Omental fat pad (tissue), 4 donors: ENCODE results near the gene ELMO2. TPM values are rescaled to one million over a fixed set of nuclear protein-coding genes. Genes with fewer than 3 reads are reported as not detected.

Source experiments
- ATAC-seq: fragments of 150-250 bp; one replicate; pipeline ENCODE4 v1.9.1; 2016; ENCODE audit warnings: mild to moderate bottlenecking, moderate library complexity; ENCODE audit not compliant: low FRiP score
- DNase-seq: peaks from one replicate; pipeline ENCODE4 v3.0.0-alpha.2; 2019; ENCODE audit warnings: low spot score
- CTCF ChIP-seq, 3 donors: fragments of 450-650 bp; IDR thresholded peaks; one replicate each; pipeline ENCODE4 v1.5.1; 2016 to 2017; ENCODE audit warnings: antibody characterized with exemption in 3 of 3, mild to moderate bottlenecking in 3 of 3, moderate library complexity in 2 of 3
- total RNA-seq, 4 donors: library from RNA; depleted of rRNA; stranded (reverse); fragments of >200 nt; gene quantifications; one replicate each; pipeline ENCODE4 v1.1.0, GENCODE V29; 2016

ELMO2 gene
- total RNA-seq, 4 donors from 2014 or later, result 30.7 to 57.6 (median 47.4) TPM

DNA sequence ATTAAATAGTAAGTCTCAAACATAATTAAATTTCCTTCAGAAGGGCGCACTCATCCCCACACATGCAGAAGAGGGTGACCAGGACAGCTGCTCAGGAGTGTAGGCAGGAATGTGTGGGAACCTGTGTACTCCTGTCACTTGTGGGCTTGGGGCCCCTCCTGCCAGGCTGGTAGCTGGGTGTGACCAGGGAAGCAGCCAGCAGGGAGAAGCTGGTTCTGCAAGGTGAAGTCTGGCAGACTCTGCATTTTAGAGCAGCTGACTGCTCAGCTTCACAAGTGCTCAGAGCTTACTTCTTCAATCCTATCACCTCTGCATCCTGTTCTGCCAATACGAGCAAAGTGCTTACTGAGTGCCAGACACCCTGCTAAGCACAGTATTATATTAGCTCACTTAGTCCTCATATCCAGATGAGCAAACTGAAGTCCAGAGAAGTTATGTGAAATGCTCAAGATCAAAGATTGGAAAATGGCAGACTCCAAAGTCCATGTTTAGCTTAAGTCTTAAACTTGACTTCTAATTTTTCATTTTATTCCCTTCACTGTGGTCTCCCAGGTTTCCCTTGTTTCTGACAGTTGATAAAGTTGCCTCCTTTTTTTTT lies 27.9 kb downstream of the ELMO2 start:
- DNase-seq (no peak), ATAC-seq (no peak)
- TF ChIP-seq CTCF (IDR thresholded peaks at IDR 0.05), result no peak

DNA sequence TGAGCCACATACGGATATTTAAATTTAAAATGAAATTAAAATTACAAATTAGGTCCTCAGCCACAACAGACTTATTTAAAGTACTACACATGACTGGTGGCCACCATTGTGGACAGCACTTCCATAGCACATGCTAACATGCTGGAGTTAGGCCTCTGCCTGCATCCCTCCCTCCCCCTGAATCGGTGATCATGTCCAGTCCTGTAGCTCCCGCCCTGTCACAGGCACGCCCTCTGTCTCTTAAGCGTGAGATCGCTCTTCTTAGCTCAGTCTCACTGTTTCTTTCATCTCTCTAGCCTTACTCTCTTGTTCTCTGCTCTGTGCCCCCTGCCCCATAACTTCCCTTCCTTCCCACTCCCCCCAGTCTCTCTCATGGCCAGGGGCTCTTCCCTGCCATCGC lies 28.9 kb downstream of the ELMO2 start:
- DNase-seq (no peak), ATAC-seq (no peak)
- TF ChIP-seq CTCF (IDR thresholded peaks at IDR 0.05), result no peak

- ATAC-seq (no peak), DNase-seq (no peak)
- no peak for TF ChIP-seq CTCF (IDR thresholded peaks at IDR 0.05)
Measured at GRCh38 chr20:46376196-46376785, 30.1 kb downstream of the ELMO2 start.

- DNase-seq (no peak), ATAC-seq (no peak)
- TF ChIP-seq CTCF (IDR thresholded peaks at IDR 0.05), result no peak
Measured at GRCh38 chr20:46375771-46376170, 30.6 kb downstream of the ELMO2 start.

GRCh38 chr20:46374383-46374782 lies 32.0 kb downstream of the ELMO2 start:
- no peak for ATAC-seq
- DNase-seq, result no peak
- no peak for TF ChIP-seq CTCF (IDR thresholded peaks at IDR 0.05)

DNA sequence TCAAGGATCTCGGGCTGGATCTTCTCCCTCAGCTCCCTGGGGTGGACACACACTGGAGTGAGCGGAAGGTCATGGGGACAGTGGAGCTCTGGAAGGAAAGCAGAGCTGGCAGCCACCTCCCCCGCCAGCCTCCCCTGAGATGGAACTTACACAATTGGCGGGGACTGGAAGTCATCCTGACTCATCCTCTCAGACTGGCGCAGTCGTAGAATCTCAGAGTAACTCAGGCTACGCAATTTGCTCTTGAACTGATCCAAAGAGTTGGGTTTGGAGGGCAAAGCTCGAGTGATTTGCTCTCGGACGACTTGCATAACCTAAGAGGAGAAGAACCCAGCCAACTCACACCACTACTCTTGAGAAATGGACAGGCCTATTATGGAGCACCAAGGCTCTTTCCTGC lies 34.8 kb downstream of the ELMO2 start:
- no peak for DNase-seq
- peak; percentile 35 for ATAC-seq
- TF ChIP-seq CTCF (IDR thresholded peaks at IDR 0.05), result no peak

GRCh38 chr20:46368902-46369268 lies 37.5 kb downstream of the ELMO2 start:
- TF ChIP-seq CTCF (IDR thresholded peaks at IDR 0.05), result no peak
- ATAC-seq (no peak), DNase-seq (no peak)
